ENCODE measurements around the gene GJA1. TPM values are rescaled to one million over a fixed set of nuclear protein-coding genes. Genes with fewer than 3 reads are reported as not detected.
"Not testable (repeated sequence)": the region's sequence is repeated elsewhere in the genome, so short reads cannot be mapped to it uniquely, and the experiment has no call there.

The GJA1 gene
- total RNA-seq, 2 experiments from 2014 or later, result 0.09 to 0.14 TPM

DNA sequence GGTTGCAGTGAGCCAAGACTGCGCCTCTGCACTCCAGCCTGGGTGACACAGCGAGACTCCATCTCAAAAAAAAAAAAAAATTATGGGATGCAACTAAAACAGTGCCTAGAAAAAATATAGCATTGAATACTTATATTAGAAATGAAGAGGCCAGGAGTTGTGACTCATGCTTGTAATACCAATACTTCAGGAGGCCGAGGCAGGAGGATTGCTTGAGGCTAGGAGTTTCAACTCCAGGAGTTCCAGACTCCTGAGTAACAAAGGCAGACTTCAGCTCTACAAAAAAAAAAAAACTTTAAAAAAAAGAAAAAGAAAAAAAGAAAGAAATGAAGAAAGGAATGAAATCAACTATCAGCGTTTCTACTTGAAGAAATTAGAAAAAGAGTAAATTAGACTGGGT, 17.1 kb upstream of the GJA1 start:
- Mint-ChIP-seq H3K36me3 (ENCODE audit: low read depth) (no peaks in the 10 kb centered on the region), H3K27me3 (no peaks in the 10 kb centered on the region), H3K4me3 (no peak overlapping the region), H3K4me1 (no peaks in the 10 kb centered on the region), H3K27ac (no peak overlapping the region), H3K9me3 (ENCODE audit: low read depth) (no peaks in the 10 kb centered on the region)
- ATAC-seq (no peak), DNase-seq (no peak)
- ChIA-PET CTCF (no interaction called here), POLR2A (no interaction called here)
- intact Hi-C loops (cut with DNase I, micrococcal nuclease), result no loop called here

DNA sequence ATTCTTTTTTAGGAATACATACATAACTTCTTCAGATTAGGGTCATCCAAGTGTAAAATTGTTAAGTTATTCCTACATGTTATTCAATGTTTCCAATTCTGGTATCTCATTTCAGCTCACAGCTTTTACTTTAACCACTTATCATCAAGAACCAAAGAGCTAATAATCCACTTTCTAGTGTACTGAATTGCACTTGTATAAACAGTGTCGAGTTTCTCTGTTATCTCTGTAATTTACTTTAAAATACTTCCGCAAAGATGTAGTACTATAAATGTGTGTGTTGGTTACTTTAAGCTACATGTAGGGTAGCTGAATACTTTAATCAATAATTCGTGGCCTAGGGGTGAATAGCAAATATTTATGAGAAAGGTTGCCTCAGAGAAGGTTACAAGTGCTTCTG, 8.8 kb upstream of the GJA1 start:
- H3K4me3 Mint-ChIP-seq, result no peak overlapping the region
- DNase-seq (no peak), ATAC-seq (no peak)
- CTCF ChIA-PET, result interaction anchor here (1.4 kb wide), 1 partner anchor 17 kb away, joined by 3 read pairs; no protein-coding TSS in a partner anchor
- H3K27ac Mint-ChIP-seq, result no peak overlapping the region
- no peaks in the 10 kb centered on the region for H3K9me3 Mint-ChIP-seq (ENCODE audit: low read depth)
- POLR2A ChIA-PET, result no interaction called here
- no peaks in the 10 kb centered on the region for H3K27me3 Mint-ChIP-seq
- no peaks in the 10 kb centered on the region for H3K36me3 Mint-ChIP-seq (ENCODE audit: low read depth)
- H3K4me1 Mint-ChIP-seq, result no peaks in the 10 kb centered on the region
- intact Hi-C loops (cut with DNase I, micrococcal nuclease), result no loop called here

DNA sequence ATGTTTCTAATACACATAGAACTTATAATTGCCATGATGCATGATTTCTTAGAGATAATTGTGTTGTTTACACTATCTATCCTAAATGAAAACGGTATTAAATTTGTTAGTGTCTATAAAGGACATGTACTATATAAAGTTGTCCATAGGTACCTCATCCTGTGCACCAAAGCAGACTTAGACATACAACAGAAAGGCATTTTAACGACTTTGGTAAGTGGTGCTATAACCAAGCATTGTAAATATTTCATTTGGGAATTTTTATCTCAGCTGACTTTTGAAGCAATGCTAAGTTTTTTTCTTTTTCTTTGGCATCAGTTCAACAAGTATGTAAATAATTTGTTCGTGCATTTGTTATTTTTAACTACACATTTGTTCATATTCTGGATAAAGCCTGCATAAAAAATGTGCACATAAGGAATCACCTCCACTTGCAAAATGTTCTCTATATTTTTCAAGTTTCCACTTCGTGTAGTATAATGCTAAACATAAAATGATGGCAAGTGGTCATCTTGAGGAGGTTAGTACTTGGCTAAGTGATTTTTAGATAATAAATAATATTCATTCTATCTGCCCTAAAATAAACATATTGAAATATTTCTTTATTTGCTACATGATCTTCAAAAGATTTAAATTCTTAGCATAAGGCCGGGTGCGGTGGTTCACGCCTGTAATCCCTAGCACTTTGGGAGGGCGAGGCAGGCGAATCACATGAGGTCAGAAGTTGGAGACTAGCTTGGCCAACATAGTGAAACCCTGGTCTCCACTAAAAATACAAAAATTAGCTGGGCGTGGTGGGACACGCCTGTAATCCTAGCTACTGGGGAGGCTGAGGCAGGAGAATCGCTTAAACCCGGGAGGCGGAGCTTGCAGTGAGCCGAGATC, 6.3 kb upstream of the GJA1 start:
- H3K4me3 Mint-ChIP-seq, result no peak overlapping the region
- H3K27me3 Mint-ChIP-seq, result no peaks in the 10 kb centered on the region
- no peak overlapping the region for H3K27ac Mint-ChIP-seq
- DNase-seq, result no peak
- no peaks in the 10 kb centered on the region for H3K9me3 Mint-ChIP-seq (ENCODE audit: low read depth)
- no peak for ATAC-seq
- no peaks in the 10 kb centered on the region for H3K4me1 Mint-ChIP-seq
- ChIA-PET CTCF (no interaction called here), POLR2A (no interaction called here)
- no peaks in the 10 kb centered on the region for H3K36me3 Mint-ChIP-seq (ENCODE audit: low read depth)
- intact Hi-C loops (cut with DNase I, micrococcal nuclease), result no loop called here

- ATAC-seq (no peak), DNase-seq (no peak)
- Mint-ChIP-seq H3K27me3 (peaks cover 2% of the 10 kb centered on the region), H3K27ac (no peak overlapping the region), H3K36me3 (ENCODE audit: low read depth) (no peaks in the 10 kb centered on the region), H3K4me3 (no peak overlapping the region), H3K4me1 (no peaks in the 10 kb centered on the region), H3K9me3 (ENCODE audit: low read depth) (no peaks in the 10 kb centered on the region)
- intact Hi-C loops (cut with DNase I, micrococcal nuclease), result loop anchor here (1.0 to 10.0 kb wide), 5 partner anchors 418 to 1104 kb away; no protein-coding TSS in a partner anchor
- CTCF ChIA-PET, result interaction anchor here (0.6 kb wide), 1 partner anchor 18 kb away, joined by 4 read pairs; no protein-coding TSS in a partner anchor
- POLR2A ChIA-PET, result interaction anchor here (0.8 kb wide), 1 partner anchor 73 kb away, joined by 5 read pairs; no protein-coding TSS in a partner anchor
Measured at GRCh38 chr6:121430514-121431460, 4.7 kb upstream of the GJA1 start.

DNA sequence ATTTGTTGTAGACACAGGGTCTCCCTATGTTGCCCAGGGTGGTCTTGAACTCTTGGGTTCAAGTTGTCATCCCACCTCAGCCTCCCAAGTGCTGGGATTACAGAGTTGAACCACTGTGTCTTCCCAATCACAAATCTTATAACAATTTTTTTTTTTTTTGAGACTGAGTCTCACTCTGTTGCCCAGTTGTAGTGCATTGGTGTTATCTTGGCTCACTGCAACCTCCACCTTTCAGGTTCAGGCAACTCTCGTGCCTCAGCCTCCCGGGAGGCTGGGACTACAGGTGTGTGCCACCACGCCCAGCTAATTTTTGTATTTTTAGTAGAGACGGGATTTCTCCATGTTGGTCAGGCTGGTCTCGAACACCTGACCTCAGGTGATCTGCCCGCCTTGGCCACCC, 3.7 kb upstream of the GJA1 start:
- H3K4me3 Mint-ChIP-seq; H3K9me3 Mint-ChIP-seq (ENCODE audit: low read depth); H3K4me1 Mint-ChIP-seq; ATAC-seq; H3K27ac Mint-ChIP-seq; H3K36me3 Mint-ChIP-seq (ENCODE audit: low read depth); H3K27me3 Mint-ChIP-seq; CTCF ChIA-PET; DNase-seq; POLR2A ChIA-PET: not testable (repeated sequence)
- intact Hi-C loops (cut with DNase I, micrococcal nuclease), result loop anchor here (2.0 to 10.0 kb wide), 4 partner anchors 417 to 1103 kb away; no protein-coding TSS in a partner anchor

- Mint-ChIP-seq H3K27me3 (peaks cover 17% of the 10 kb centered on the region), H3K27ac (no peak overlapping the region), H3K4me1 (peaks cover 18% of the 10 kb centered on the region), H3K4me3 (no peak overlapping the region), H3K9me3 (ENCODE audit: low read depth) (no peaks in the 10 kb centered on the region), H3K36me3 (ENCODE audit: low read depth) (no peaks in the 10 kb centered on the region)
- ATAC-seq (no peak), DNase-seq (no peak)
- intact Hi-C loops (cut with DNase I, micrococcal nuclease), result loop anchor here in 1 of 2 experiments (10.0 kb wide), 2 partner anchors 751 to 1101 kb away; no protein-coding TSS in a partner anchor
- POLR2A ChIA-PET, result no interaction called here
- CTCF ChIA-PET, result no interaction called here
Measured at GRCh38 chr6:121434037-121434770, 1.2 kb upstream of the GJA1 start.

DNA sequence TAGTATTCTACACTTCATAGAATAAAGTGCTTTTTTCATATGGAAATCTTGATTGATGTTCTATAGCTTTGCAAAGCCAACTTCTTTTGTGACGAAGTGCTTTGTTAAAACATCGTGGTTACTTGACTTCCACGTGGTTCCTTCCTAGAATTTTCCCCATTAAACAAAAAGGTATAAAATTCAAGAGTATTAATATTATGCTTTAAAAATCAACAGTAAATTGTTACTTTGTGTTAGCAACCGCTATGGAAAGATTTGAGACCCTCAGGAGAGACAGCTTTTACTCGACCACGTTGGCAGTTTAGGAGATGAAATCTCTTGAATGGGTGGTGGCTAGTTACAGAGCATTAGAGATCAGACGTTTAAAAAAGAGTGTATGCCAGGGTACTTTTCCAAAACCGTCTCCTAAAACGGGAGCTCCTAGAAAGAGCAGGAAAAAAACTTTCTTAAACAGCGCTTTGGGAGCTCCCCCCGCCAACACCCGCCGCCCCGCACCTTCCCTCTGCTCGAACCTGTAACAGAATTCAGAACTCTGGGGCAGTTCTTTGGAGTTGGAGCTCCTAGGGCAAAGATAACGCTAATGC, 920 bp downstream of the GJA1 start:
- no peak for DNase-seq
- H3K27me3 Mint-ChIP-seq, result peaks cover 20% of the 10 kb centered on the region

GRCh38 chr6:121436960-121437850, 1.8 kb downstream of the GJA1 start:
- H3K27ac Mint-ChIP-seq, result peak overlapping the region; percentile 42
- intact Hi-C loops (cut with DNase I, micrococcal nuclease), result loop anchor here in 1 of 2 experiments (10.0 kb wide), 2 partner anchors 748 to 1098 kb away; no protein-coding TSS in a partner anchor
- peaks cover 23% of the 10 kb centered on the region for H3K27me3 Mint-ChIP-seq
- H3K36me3 Mint-ChIP-seq (ENCODE audit: low read depth), result no peaks in the 10 kb centered on the region
- ChIA-PET POLR2A (no interaction called here), CTCF (interaction anchor here (1.4 kb wide), 1 partner anchor 9 kb away, joined by 3 read pairs; no protein-coding TSS in a partner anchor)
- H3K4me1 Mint-ChIP-seq, result peaks cover 18% of the 10 kb centered on the region
- no peak for ATAC-seq
- peak overlapping the region; percentile 75 for H3K4me3 Mint-ChIP-seq
- peak; percentile 41 for DNase-seq
- H3K9me3 Mint-ChIP-seq (ENCODE audit: low read depth), result no peaks in the 10 kb centered on the region

More for the DNA sequence above, 920 bp downstream of the GJA1 start:
- H3K4me3 Mint-ChIP-seq, result peak overlapping the region; percentile 75
- ATAC-seq, result no peak
- ChIA-PET POLR2A (no interaction called here), CTCF (interaction anchor here (1.4 kb wide), 1 partner anchor 10 kb away, joined by 3 read pairs; no protein-coding TSS in a partner anchor)
- peaks cover 18% of the 10 kb centered on the region for H3K4me1 Mint-ChIP-seq
- intact Hi-C loops (cut with DNase I, micrococcal nuclease), result loop anchor here in 1 of 2 experiments (10.0 kb wide), 2 partner anchors 748 to 1098 kb away; no protein-coding TSS in a partner anchor
- H3K36me3 Mint-ChIP-seq (ENCODE audit: low read depth), result no peaks in the 10 kb centered on the region
- H3K27ac Mint-ChIP-seq, result no peak overlapping the region
- H3K9me3 Mint-ChIP-seq (ENCODE audit: low read depth), result no peaks in the 10 kb centered on the region

DNA sequence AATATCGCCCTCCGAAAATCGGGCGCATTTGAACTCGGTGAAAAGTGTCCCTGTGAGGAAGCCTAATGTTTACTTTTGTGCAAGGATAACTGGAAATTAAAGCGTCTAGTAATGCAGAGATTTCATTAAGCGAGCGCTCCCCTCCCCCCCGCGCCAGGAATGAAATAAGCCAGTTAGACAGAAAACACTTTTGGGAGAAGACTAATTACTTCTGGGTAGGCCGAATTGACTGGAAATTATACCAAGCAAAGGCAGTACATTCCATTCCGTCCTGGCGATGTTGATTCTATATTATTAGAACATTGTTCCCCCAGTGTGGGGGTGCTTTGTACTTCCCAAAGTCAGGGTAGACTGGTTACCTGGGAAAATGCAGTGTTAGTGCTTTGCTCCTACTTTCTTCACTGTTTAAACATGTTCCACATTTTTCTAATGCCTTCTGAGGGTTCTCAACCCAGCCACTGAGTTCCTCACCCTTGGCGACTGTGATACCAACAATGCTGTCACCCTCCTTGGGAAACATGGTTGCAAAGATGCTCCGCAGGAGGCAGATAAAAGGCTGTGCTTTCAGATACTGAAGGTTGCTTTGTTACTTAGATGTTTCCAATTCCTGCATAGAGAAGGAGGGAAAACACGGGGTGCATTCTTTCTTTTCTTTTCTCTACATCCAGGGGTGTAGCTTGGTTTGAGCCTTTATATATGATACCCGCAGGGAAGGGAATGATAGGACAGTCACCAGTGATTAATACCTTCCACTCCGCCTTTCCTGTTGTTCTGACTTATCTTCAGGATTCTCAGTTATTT, 2.6 kb downstream of the GJA1 start:
- Mint-ChIP-seq H3K4me1 (peaks cover 18% of the 10 kb centered on the region), H3K27ac (no peak overlapping the region), H3K9me3 (ENCODE audit: low read depth) (no peaks in the 10 kb centered on the region), H3K4me3 (peak overlapping the region; percentile 75), H3K27me3 (peaks cover 23% of the 10 kb centered on the region), H3K36me3 (ENCODE audit: low read depth) (no peaks in the 10 kb centered on the region)
- ChIA-PET POLR2A (no interaction called here), CTCF (no interaction called here)
- DNase-seq (no peak), ATAC-seq (no peak)
- intact Hi-C loops (cut with DNase I, micrococcal nuclease), result loop anchor here in 1 of 2 experiments (10.0 kb wide), 2 partner anchors 747 to 1097 kb away; no protein-coding TSS in a partner anchor
